Skeletal muscle tissue (tissue), 4 donors: ENCODE measurements around the gene HOPX. TPM values are rescaled to one million over a fixed set of nuclear protein-coding genes. Genes with fewer than 3 reads are reported as not detected.
"Not testable (repeated sequence)": the region's sequence is repeated elsewhere in the genome, so short reads cannot be mapped to it uniquely, and the experiment has no call there.

Source experiments
- H3K27ac ChIP-seq: one replicate; pipeline ENCODE4 v1.7.0; 2013; ENCODE audit warnings: mild to moderate bottlenecking, low read depth, low read length, inconsistent platforms
- H3K27me3 ChIP-seq, 3 donors: one replicate each; pipeline ENCODE4 v1.7.0; 2013; ENCODE audit warnings: low read length in 3 of 3; ENCODE audit not compliant: control insufficient read depth in 3 of 3, insufficient read depth in 3 of 3
- H3K36me3 ChIP-seq, 3 donors: one replicate each; pipeline ENCODE4 v1.7.0; 2013; ENCODE audit warnings: low read length in 3 of 3; ENCODE audit not compliant: control insufficient read depth in 3 of 3, insufficient read depth in 3 of 3
- H3K4me1 ChIP-seq, 3 donors: one replicate each; pipeline ENCODE4 v1.7.0; 2013; ENCODE audit warnings: low read length in 3 of 3, mild to moderate bottlenecking in 3 of 3; ENCODE audit not compliant: control insufficient read depth in 3 of 3, insufficient read depth in 3 of 3
- H3K4me3 ChIP-seq, 3 donors: one replicate each; pipeline ENCODE4 v1.7.0; 2013; ENCODE audit warnings: low read length in 3 of 3
- H3K9ac ChIP-seq, 3 donors: one replicate each; pipeline ENCODE4 v1.7.0; 2013; ENCODE audit warnings: low read length in 3 of 3, mild to moderate bottlenecking in 3 of 3, moderate library complexity in 2 of 3, low read depth in 1 of 3
- H3K9me3 ChIP-seq, 3 donors: one replicate each; pipeline ENCODE4 v1.7.0; 2013; ENCODE audit warnings: low read length in 3 of 3; ENCODE audit not compliant: control insufficient read depth in 3 of 3
- total RNA-seq: library from RNA; depleted of rRNA; stranded (reverse); fragments of >200 nt; gene quantifications from one replicate; pipeline ENCODE4 v1.2.3, GENCODE V29; 2014
- donor health status: Osteomylitis.

The HOPX gene
- 15.7 TPM for total RNA-seq

- Histone ChIP-seq H3K9me3 (no peaks in the 10 kb centered on the region), H3K4me1 (peaks cover 0 to 5% (median 0%) of the 10 kb centered on the region in 3 donors), H3K9ac (no peak within 1 kb of the TSS), H3K27me3 (peaks cover 6 to 13% (median 7%) of the 10 kb centered on the region in 3 donors), H3K27ac (no peak within 1 kb of the TSS), H3K4me3 (no peak within 1 kb of the TSS), H3K36me3 (no peaks in the 10 kb centered on the region)
Observed at GRCh38 chr4:56681158-56681852, at the start of gene HOPX. Gene HOPX, minus strand, starts transcription at chr4:56681296. Its CDS starts 23,480 bp downstream, at chr4:56657816.

GRCh38 chr4:56730097-56730496 lies 49.0 kb upstream of the HOPX start:
- no peaks in the 10 kb centered on the region for H3K27me3 ChIP-seq
- H3K4me1 ChIP-seq, result no peaks in the 10 kb centered on the region
- no peaks in the 10 kb centered on the region for H3K9me3 ChIP-seq
- H3K4me3 ChIP-seq, result no peak overlapping the region
- no peak overlapping the region for H3K9ac ChIP-seq
- no peaks in the 10 kb centered on the region for H3K36me3 ChIP-seq
- no peak overlapping the region for H3K27ac ChIP-seq

GRCh38 chr4:56728512-56728911 lies 47.4 kb upstream of the HOPX start:
- no peaks in the 10 kb centered on the region for H3K4me1 ChIP-seq
- H3K4me3 ChIP-seq, result no peak overlapping the region
- H3K36me3 ChIP-seq, result no peaks in the 10 kb centered on the region
- H3K9me3 ChIP-seq, result no peaks in the 10 kb centered on the region
- no peak overlapping the region for H3K9ac ChIP-seq
- no peak overlapping the region for H3K27ac ChIP-seq
- no peaks in the 10 kb centered on the region for H3K27me3 ChIP-seq

GRCh38 chr4:56727150-56727549 lies 46.1 kb upstream of the HOPX start:
- no peak overlapping the region for H3K27ac ChIP-seq
- no peaks in the 10 kb centered on the region for H3K27me3 ChIP-seq
- H3K4me3 ChIP-seq, result no peak overlapping the region
- H3K4me1 ChIP-seq, result no peaks in the 10 kb centered on the region
- no peak overlapping the region for H3K9ac ChIP-seq
- H3K9me3 ChIP-seq, result no peaks in the 10 kb centered on the region
- H3K36me3 ChIP-seq, result no peaks in the 10 kb centered on the region

- H3K9ac ChIP-seq, H3K27me3 ChIP-seq, H3K9me3 ChIP-seq, H3K36me3 ChIP-seq, H3K4me1 ChIP-seq, H3K4me3 ChIP-seq, H3K27ac ChIP-seq: not testable (repeated sequence)
Observed at GRCh38 chr4:56726593-56726992, 45.5 kb upstream of the HOPX start.

- Histone ChIP-seq H3K9ac (no peak overlapping the region), H3K27ac (no peak overlapping the region), H3K27me3 (no peaks in the 10 kb centered on the region), H3K9me3 (no peaks in the 10 kb centered on the region), H3K4me3 (no peak overlapping the region), H3K36me3 (no peaks in the 10 kb centered on the region), H3K4me1 (no peaks in the 10 kb centered on the region)
Observed at GRCh38 chr4:56723659-56724230, 42.6 kb upstream of the HOPX start.

- Histone ChIP-seq H3K27me3 (no peaks in the 10 kb centered on the region), H3K36me3 (no peaks in the 10 kb centered on the region), H3K9ac (no peak overlapping the region), H3K4me3 (no peak overlapping the region), H3K27ac (no peak overlapping the region), H3K9me3 (no peaks in the 10 kb centered on the region), H3K4me1 (no peaks in the 10 kb centered on the region)
Observed at GRCh38 chr4:56723201-56723605, 42.1 kb upstream of the HOPX start.

- peaks cover 0 to 4% (median 0%) of the 10 kb centered on the region in 3 donors for H3K9me3 ChIP-seq
Observed at GRCh38 chr4:56708146-56708545, 27.1 kb upstream of the HOPX start.

GRCh38 chr4:56705966-56706365 lies 24.9 kb upstream of the HOPX start:
- H3K27ac ChIP-seq, result no peak overlapping the region
- no peak overlapping the region for H3K4me3 ChIP-seq
- peaks cover 0 to under 1% (median 0%) of the 10 kb centered on the region in 3 donors for H3K9me3 ChIP-seq
- H3K4me1 ChIP-seq, result peaks cover 0 to 3% (median 0%) of the 10 kb centered on the region in 3 donors
- H3K9ac ChIP-seq, result no peak overlapping the region
- no peaks in the 10 kb centered on the region for H3K27me3 ChIP-seq
- no peaks in the 10 kb centered on the region for H3K36me3 ChIP-seq

More at GRCh38 chr4:56708146-56708545, 27.1 kb upstream of the HOPX start:
- H3K27ac ChIP-seq, result no peak overlapping the region
- H3K4me1 ChIP-seq, result peaks cover 0 to 3% (median 0%) of the 10 kb centered on the region in 3 donors
- H3K36me3 ChIP-seq, result no peaks in the 10 kb centered on the region
- H3K4me3 ChIP-seq, result no peak overlapping the region
- peaks cover 0 to 4% (median 0%) of the 10 kb centered on the region in 3 donors for H3K27me3 ChIP-seq
- no peak overlapping the region for H3K9ac ChIP-seq

- Histone ChIP-seq H3K27me3 (no peaks in the 10 kb centered on the region), H3K36me3 (no peaks in the 10 kb centered on the region), H3K4me1 (peaks cover 0 to 3% (median 0%) of the 10 kb centered on the region in 3 donors), H3K9me3 (no peaks in the 10 kb centered on the region), H3K27ac (no peak overlapping the region), H3K4me3 (no peak overlapping the region), H3K9ac (no peak overlapping the region)
Observed at GRCh38 chr4:56705334-56705733, 24.2 kb upstream of the HOPX start.
